Panc1 (cell line): ENCODE measurements around the gene MAP1LC3A.

ENCODE experiments used
- CTCF ChIP-seq: fragments of 450-650 bp; IDR thresholded peaks from 2 replicates; pipeline ENCODE4 v1.5.1; 2017; ENCODE audit warnings: mild to moderate bottlenecking
- POLR2AphosphoS5 ChIP-seq: IDR thresholded peaks from 2 replicates; pipeline ENCODE4 v1.6.1; 2012; ENCODE audit warnings: mild to moderate bottlenecking, low read depth, low read length, moderate library complexity
- SIN3A ChIP-seq: IDR thresholded peaks from 2 replicates; pipeline ENCODE4 v1.6.1; 2012; ENCODE audit warnings: low read depth, mild to moderate bottlenecking, low read length, moderate library complexity, borderline replicate concordance; ENCODE audit not compliant: insufficient read depth

GRCh38 chr20:34546751-34547181 is 11.8 kb upstream of the MAP1LC3A start:
- TF ChIP-seq POLR2AphosphoS5 (no peak), CTCF (no peak), SIN3A (no peak)
